Epithelial cell of esophagus (primary cell): ENCODE measurements around the gene PTGDR.

Experiments used
- DNase-seq: peaks from one replicate; pipeline ENCODE4 v3.0.0; 2010; ENCODE audit warnings: low read depth
- H3K4me3 ChIP-seq: 2 replicates; pipeline ENCODE4 v1.5.1; 2011; ENCODE audit warnings: mild to moderate bottlenecking, low read length, control low read depth
- CTCF ChIP-seq: IDR thresholded peaks from 2 replicates; pipeline ENCODE4 v1.5.1; 2011; ENCODE audit warnings: low read depth, mild to moderate bottlenecking, low read length, control low read depth, inconsistent platforms; ENCODE audit not compliant: insufficient read depth; ENCODE audit errors: missing control alignments

Gene PTGDR

GRCh38 chr14:52305014-52305413, 37.5 kb downstream of the PTGDR start:
- no peak overlapping the region for H3K4me3 ChIP-seq
- TF ChIP-seq CTCF = no peak
- no peak for DNase-seq

- H3K4me3 ChIP-seq = no peak overlapping the region
- TF ChIP-seq CTCF = no peak
- no peak for DNase-seq
Observed at GRCh38 chr14:52307376-52307775, 39.9 kb downstream of the PTGDR start.

- H3K4me3 ChIP-seq = no peak overlapping the region
- DNase-seq = no peak
- no peak for TF ChIP-seq CTCF
Observed at GRCh38 chr14:52307905-52308304, 40.4 kb downstream of the PTGDR start.

- TF ChIP-seq CTCF = no peak
- no peak overlapping the region for H3K4me3 ChIP-seq
- no peak for DNase-seq
Observed at GRCh38 chr14:52310541-52310940, 43.0 kb downstream of the PTGDR start.

GRCh38 chr14:52312931-52313355, 45.4 kb downstream of the PTGDR start:
- TF ChIP-seq CTCF = no peak
- DNase-seq = no peak
- H3K4me3 ChIP-seq = no peak overlapping the region

- DNase-seq = no peak
- peak overlapping the region; percentile 35 for H3K4me3 ChIP-seq
- no peak for TF ChIP-seq CTCF
Observed at GRCh38 chr14:52313462-52313861, 46.0 kb downstream of the PTGDR start.

GRCh38 chr14:52313903-52314594, 46.6 kb downstream of the PTGDR start, which contains the start of gene PTGER2:
PTGER2 (plus strand) TSS chr14:52314312; CDS start chr14:52314549, 237 bp downstream.
- DNase-seq = peak; percentile 84
- H3K4me3 ChIP-seq = peak within 1 kb of the TSS; percentile 35
- TF ChIP-seq CTCF = no peak
